GM23338 (cell line): Measurements from ENCODE around the gene MLANA. TPM values are rescaled to one million over a fixed set of nuclear protein-coding genes. Genes with fewer than 3 reads are reported as not detected.

Experiments
- ATAC-seq: fragments of 200-7000 bp; cut with Tn5 transposase; 3 replicates; pipeline ENCODE4 v1.9.1; 2020
- DNase-seq: peaks from one replicate; pipeline ENCODE4 v3.0.0-alpha.2; 2015; ENCODE audit warnings: low spot score
- H2AFZ ChIP-seq: fragments of 200-600 bp; sonication (generic); 2 replicates; pipeline ENCODE4 v1.8.0; 2016; ENCODE audit warnings: antibody characterized with exemption, mild to moderate bottlenecking, moderate library complexity
- H3F3A ChIP-seq: fragments of 200-600 bp; sonication (generic); replicated peaks from 2 replicates; pipeline ENCODE4 v1.8.0; 2017; ENCODE audit warnings: antibody characterized with exemption, mixed run types, low read depth
- H3K27ac ChIP-seq: fragments of 200-600 bp; sonication (generic); 2 replicates; pipeline ENCODE4 v1.6.1; 2016; ENCODE audit warnings: low read depth
- H3K27me3 ChIP-seq: fragments of 200-600 bp; sonication (generic); 2 replicates; pipeline ENCODE4 v1.8.0; 2016; ENCODE audit warnings: mild to moderate bottlenecking, mixed run types, moderate library complexity; ENCODE audit not compliant: insufficient read depth
- H3K36me3 ChIP-seq: fragments of 200-600 bp; sonication (generic); 2 replicates; pipeline ENCODE4 v1.8.0; 2016; ENCODE audit warnings: mild to moderate bottlenecking; ENCODE audit not compliant: insufficient read depth
- H3K4me1 ChIP-seq: fragments of 200-600 bp; sonication (generic); 2 replicates; pipeline ENCODE4 v1.8.0; 2016; ENCODE audit warnings: mild to moderate bottlenecking, moderate library complexity; ENCODE audit not compliant: insufficient read depth
- H3K4me2 ChIP-seq: fragments of 200-600 bp; sonication (generic); 2 replicates; pipeline ENCODE4 v1.7.1; 2017; ENCODE audit warnings: mixed run types
- H3K4me3 ChIP-seq: fragments of 200-600 bp; sonication (generic); 2 replicates; pipeline ENCODE4 v1.6.1; 2016; ENCODE audit warnings: mixed run types
- H3K79me2 ChIP-seq: fragments of 200-600 bp; sonication (generic); replicated peaks from 2 replicates; pipeline ENCODE4 v1.8.0; 2017; ENCODE audit warnings: mild to moderate bottlenecking; ENCODE audit not compliant: insufficient read depth
- H3K9me2 ChIP-seq: fragments of 200-600 bp; sonication (generic); 2 replicates; pipeline ENCODE4 v1.8.0; 2017; ENCODE audit not compliant: insufficient read depth
- H4K20me1 ChIP-seq: fragments of 200-600 bp; sonication (generic); replicated peaks from 2 replicates; pipeline ENCODE4 v1.8.0; 2017; ENCODE audit warnings: mild to moderate bottlenecking; ENCODE audit not compliant: insufficient read depth
- H3K27ac Mint-ChIP-seq: 2 replicates; pipeline ENCODE4 v1.8.0; 2020; ENCODE audit warnings: inconsistent platforms, mild to moderate bottlenecking, moderate library complexity, mixed read lengths
- H3K27me3 Mint-ChIP-seq: 3 replicates; pipeline ENCODE4 v1.8.0; 2022; ENCODE audit warnings: low read depth, mild to moderate bottlenecking, moderate library complexity, mixed read lengths, inconsistent platforms; ENCODE audit not compliant: insufficient read depth, poor library complexity
- H3K36me3 Mint-ChIP-seq: 3 replicates; pipeline ENCODE4 v1.8.0; 2021; ENCODE audit warnings: low read depth, mild to moderate bottlenecking, inconsistent platforms, moderate library complexity, mixed read lengths
- H3K4me1 Mint-ChIP-seq: 3 replicates; pipeline ENCODE4 v1.8.0; 2020; ENCODE audit warnings: mild to moderate bottlenecking, inconsistent platforms, mixed read lengths
- H3K4me3 Mint-ChIP-seq: 3 replicates; pipeline ENCODE4 v1.8.0; 2021; ENCODE audit warnings: moderate library complexity, mild to moderate bottlenecking, inconsistent platforms, mixed read lengths
- H3K9me3 Mint-ChIP-seq: 3 replicates; pipeline ENCODE4 v1.8.0; 2020; ENCODE audit warnings: moderate library complexity, mild to moderate bottlenecking, inconsistent platforms, mixed read lengths
- CREB1 ChIP-seq: fragments of 250-450 bp; sonication (Bioruptor Pico); IDR thresholded peaks from 2 replicates; pipeline ENCODE4 v1.5.0; 2020; ENCODE audit warnings: low read depth, mild to moderate bottlenecking, moderate library complexity
- EZH2 ChIP-seq: fragments of 200-600 bp; sonication (generic); IDR thresholded peaks from one replicate; pipeline ENCODE4 v1.8.0; 2017; ENCODE audit warnings: antibody characterized with exemption, mild to moderate bottlenecking, low read depth; ENCODE audit not compliant: unreplicated experiment
- EZH2phosphoT487 ChIP-seq: fragments of 200-600 bp; sonication (generic); IDR thresholded peaks from one replicate; pipeline ENCODE4 v1.8.1; 2018; ENCODE audit warnings: antibody characterized with exemption; ENCODE audit not compliant: unreplicated experiment
- JUNB ChIP-seq: IDR thresholded peaks from one replicate; pipeline ENCODE4 v1.6.1; 2016; ENCODE audit warnings: antibody characterized with exemption; ENCODE audit not compliant: unreplicated experiment
- POLR2AphosphoS5 ChIP-seq: IDR thresholded peaks from 2 replicates; pipeline ENCODE4 v1.6.1; 2016; ENCODE audit warnings: antibody characterized with exemption, low read depth
- ZNF331 ChIP-seq: fragments of 250-450 bp; sonication (Bioruptor Pico); IDR thresholded peaks from 2 replicates; pipeline ENCODE4 v1.5.0; 2020; ENCODE audit warnings: low read depth, mild to moderate bottlenecking, moderate library complexity
- polyA plus RNA-seq: library from polyadenylated mRNA; unstranded; fragments of >200 nt; fragmentation: Nextera tagmentation; extraction: Ambion mirVana; gene quantifications from 2 replicates; pipeline ENCODE4 v1.2.1, GENCODE V29; 2016
- total RNA-seq: library from RNA; depleted of rRNA; stranded (reverse); fragments of >200 nt; shearing (Covaris generic); gene quantifications from 2 replicates; pipeline ENCODE4 v1.2.3, GENCODE V29; 2014
- TF ChIP-seq, protein P1 (sequence below): fragments of 250-450 bp; sonication (Bioruptor Pico); IDR thresholded peaks from 2 replicates; pipeline ENCODE4 v1.5.0; 2020; ENCODE audit warnings: mild to moderate bottlenecking, moderate library complexity
- TF ChIP-seq, protein P2 (sequence below), 2 experiments: fragments of 200-600 bp in 1 of 2; sonication (generic) in 1 of 2; conservative IDR thresholded peaks; 2 replicates each; pipeline versions ENCODE4 v1.5.1 to v1.6.1; 2016 to 2017; ENCODE audit warnings: antibody characterized with exemption in 2 of 2, low read depth in 2 of 2, mild to moderate bottlenecking in 2 of 2, moderate library complexity in 1 of 2
- TF ChIP-seq, protein P3 (sequence below): IDR thresholded peaks from one replicate; pipeline ENCODE4 v1.6.1; 2018; ENCODE audit warnings: antibody characterized with exemption; ENCODE audit not compliant: unreplicated experiment

Gene MLANA
- total and polyA plus RNA-seq, 2 experiments from 2014 or later: not detected

DNA sequence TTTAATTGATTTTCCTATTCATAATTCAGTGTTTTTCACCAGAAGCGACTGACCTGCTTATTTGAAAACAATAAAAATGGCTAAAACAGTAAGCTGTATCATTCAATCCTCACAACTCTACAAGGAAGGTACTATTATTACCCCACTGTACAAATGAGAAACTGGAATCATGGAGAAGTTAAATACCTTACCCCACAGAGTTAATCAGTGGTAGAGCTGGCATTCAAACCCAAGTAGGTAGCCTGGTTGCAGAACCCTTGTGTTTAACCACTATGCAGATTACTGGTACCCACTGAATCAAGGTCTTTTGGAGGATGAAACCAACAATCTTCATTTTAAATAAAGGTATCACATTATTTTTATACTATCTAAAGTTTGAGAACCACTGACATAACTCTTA lies 59.6 kb downstream of the MLANA start:
- Mint-ChIP-seq H3K36me3 (no peaks in the 10 kb centered on the region), H3K4me1 (peaks cover 6% of the 10 kb centered on the region; the same call in 2 of the 3 replicates), H3K9me3 (no peaks in the 10 kb centered on the region), H3K4me3 (no peak overlapping the region), H3K27ac (no peak overlapping the region), H3K27me3 (no peaks in the 10 kb centered on the region)
- DNase-seq: no peak
- peaks cover 3% of the 10 kb centered on the region for H3K4me1 ChIP-seq
- no peak overlapping the region for H3K4me3 ChIP-seq
- H3K36me3 ChIP-seq: no peaks in the 10 kb centered on the region
- H3K9me2 ChIP-seq: no peaks in the 10 kb centered on the region
- no peak overlapping the region for H3K27ac ChIP-seq
- H4K20me1 ChIP-seq: no peaks in the 10 kb centered on the region
- no peak for ATAC-seq
- H3K79me2 ChIP-seq: no peaks in the 10 kb centered on the region
- TF ChIP-seq ZNF331 (CRISPR knock-in tag) (no peak), CREB1 (CRISPR knock-in tag) (no peak), JUNB (no peak)
- H2AFZ ChIP-seq: no peak overlapping the region
- H3K4me2 ChIP-seq: no peak overlapping the region
- no peaks in the 10 kb centered on the region for H3K27me3 ChIP-seq
- no peaks in the 10 kb centered on the region for H3F3A ChIP-seq

DNA sequence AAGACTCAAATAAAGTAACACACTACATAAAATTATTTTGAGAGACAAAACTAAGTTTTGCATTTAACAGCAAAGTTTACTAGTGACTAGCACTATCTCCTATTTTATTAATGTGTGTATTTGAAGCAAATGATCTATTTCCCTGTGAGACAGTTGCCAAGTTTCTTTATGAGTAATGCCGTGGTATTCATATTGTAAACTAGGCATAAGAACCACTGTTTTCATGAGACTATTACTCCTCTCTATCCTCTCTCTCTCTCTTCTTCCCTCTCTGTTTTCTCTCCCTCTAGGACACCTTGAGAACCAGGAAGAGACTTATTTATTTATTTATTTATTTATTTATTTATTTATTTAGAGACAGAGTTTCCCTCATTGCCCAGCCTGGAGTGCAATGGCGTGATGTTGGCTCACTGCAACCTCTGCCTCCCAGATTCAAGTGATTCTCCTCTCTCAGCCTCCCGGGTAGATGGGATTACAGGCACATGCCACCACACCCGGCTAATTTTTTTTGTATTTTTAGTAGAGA lies 61.1 kb downstream of the MLANA start:
- H3K4me2 ChIP-seq: no peak overlapping the region
- H3K79me2 ChIP-seq: no peaks in the 10 kb centered on the region
- no peaks in the 10 kb centered on the region for H3K36me3 Mint-ChIP-seq
- H2AFZ ChIP-seq: no peak overlapping the region
- H3K4me3 Mint-ChIP-seq: no peak overlapping the region
- H3K4me1 Mint-ChIP-seq: peaks cover 6% of the 10 kb centered on the region; the same call in 2 of the 3 replicates
- H3K4me3 ChIP-seq: no peak overlapping the region
- H3K27me3 ChIP-seq: no peaks in the 10 kb centered on the region
- DNase-seq: no peak
- no peak overlapping the region for H3K27ac ChIP-seq
- H3K36me3 ChIP-seq: no peaks in the 10 kb centered on the region
- H3K27me3 Mint-ChIP-seq: no peaks in the 10 kb centered on the region
- H3K9me2 ChIP-seq: no peaks in the 10 kb centered on the region
- no peak overlapping the region for H3K27ac Mint-ChIP-seq
- no peaks in the 10 kb centered on the region for H3K9me3 Mint-ChIP-seq
- no peaks in the 10 kb centered on the region for H4K20me1 ChIP-seq
- no peak for ATAC-seq
- H3K4me1 ChIP-seq: no peaks in the 10 kb centered on the region; the same call in none of the 2 replicates
- H3F3A ChIP-seq: no peaks in the 10 kb centered on the region
- TF ChIP-seq JUNB (no peak), EZH2 (no peak), EZH2phosphoT487 (no peak), POLR2AphosphoS5 (no peak), CREB1 (CRISPR knock-in tag) (no peak)
- TF ChIP-seq, protein P1, sequence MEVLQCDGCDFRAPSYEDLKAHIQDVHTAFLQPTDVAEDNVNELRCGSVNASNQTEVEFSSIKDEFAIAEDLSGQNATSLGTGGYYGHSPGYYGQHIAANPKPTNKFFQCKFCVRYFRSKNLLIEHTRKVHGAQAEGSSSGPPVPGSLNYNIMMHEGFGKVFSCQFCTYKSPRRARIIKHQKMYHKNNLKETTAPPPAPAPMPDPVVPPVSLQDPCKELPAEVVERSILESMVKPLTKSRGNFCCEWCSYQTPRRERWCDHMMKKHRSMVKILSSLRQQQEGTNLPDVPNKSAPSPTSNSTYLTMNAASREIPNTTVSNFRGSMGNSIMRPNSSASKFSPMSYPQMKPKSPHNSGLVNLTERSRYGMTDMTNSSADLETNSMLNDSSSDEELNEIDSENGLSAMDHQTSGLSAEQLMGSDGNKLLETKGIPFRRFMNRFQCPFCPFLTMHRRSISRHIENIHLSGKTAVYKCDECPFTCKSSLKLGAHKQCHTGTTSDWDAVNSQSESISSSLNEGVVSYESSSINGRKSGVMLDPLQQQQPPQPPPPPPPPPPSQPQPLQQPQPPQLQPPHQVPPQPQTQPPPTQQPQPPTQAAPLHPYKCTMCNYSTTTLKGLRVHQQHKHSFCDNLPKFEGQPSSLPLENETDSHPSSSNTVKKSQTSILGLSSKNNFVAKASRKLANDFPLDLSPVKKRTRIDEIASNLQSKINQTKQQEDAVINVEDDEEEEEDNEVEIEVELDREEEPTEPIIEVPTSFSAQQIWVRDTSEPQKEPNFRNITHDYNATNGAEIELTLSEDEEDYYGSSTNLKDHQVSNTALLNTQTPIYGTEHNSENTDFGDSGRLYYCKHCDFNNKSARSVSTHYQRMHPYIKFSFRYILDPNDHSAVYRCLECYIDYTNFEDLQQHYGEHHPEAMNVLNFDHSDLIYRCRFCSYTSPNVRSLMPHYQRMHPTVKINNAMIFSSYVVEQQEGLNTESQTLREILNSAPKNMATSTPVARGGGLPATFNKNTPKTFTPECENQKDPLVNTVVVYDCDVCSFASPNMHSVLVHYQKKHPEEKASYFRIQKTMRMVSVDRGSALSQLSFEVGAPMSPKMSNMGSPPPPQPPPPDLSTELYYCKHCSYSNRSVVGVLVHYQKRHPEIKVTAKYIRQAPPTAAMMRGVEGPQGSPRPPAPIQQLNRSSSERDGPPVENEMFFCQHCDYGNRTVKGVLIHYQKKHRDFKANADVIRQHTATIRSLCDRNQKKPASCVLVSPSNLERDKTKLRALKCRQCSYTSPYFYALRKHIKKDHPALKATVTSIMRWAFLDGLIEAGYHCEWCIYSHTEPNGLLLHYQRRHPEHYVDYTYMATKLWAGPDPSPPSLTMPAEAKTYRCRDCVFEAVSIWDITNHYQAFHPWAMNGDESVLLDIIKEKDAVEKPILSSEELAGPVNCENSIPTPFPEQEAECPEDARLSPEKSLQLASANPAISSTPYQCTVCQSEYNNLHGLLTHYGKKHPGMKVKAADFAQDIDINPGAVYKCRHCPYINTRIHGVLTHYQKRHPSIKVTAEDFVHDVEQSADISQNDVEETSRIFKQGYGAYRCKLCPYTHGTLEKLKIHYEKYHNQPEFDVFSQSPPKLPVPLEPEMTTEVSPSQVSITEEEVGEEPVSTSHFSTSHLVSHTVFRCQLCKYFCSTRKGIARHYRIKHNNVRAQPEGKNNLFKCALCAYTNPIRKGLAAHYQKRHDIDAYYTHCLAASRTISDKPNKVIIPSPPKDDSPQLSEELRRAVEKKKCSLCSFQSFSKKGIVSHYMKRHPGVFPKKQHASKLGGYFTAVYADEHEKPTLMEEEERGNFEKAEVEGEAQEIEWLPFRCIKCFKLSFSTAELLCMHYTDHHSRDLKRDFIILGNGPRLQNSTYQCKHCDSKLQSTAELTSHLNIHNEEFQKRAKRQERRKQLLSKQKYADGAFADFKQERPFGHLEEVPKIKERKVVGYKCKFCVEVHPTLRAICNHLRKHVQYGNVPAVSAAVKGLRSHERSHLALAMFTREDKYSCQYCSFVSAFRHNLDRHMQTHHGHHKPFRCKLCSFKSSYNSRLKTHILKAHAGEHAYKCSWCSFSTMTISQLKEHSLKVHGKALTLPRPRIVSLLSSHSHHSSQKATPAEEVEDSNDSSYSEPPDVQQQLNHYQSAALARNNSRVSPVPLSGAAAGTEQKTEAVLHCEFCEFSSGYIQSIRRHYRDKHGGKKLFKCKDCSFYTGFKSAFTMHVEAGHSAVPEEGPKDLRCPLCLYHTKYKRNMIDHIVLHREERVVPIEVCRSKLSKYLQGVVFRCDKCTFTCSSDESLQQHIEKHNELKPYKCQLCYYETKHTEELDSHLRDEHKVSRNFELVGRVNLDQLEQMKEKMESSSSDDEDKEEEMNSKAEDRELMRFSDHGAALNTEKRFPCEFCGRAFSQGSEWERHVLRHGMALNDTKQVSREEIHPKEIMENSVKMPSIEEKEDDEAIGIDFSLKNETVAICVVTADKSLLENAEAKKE (CRISPR knock-in tag): no peak
- TF ChIP-seq, protein P2, sequence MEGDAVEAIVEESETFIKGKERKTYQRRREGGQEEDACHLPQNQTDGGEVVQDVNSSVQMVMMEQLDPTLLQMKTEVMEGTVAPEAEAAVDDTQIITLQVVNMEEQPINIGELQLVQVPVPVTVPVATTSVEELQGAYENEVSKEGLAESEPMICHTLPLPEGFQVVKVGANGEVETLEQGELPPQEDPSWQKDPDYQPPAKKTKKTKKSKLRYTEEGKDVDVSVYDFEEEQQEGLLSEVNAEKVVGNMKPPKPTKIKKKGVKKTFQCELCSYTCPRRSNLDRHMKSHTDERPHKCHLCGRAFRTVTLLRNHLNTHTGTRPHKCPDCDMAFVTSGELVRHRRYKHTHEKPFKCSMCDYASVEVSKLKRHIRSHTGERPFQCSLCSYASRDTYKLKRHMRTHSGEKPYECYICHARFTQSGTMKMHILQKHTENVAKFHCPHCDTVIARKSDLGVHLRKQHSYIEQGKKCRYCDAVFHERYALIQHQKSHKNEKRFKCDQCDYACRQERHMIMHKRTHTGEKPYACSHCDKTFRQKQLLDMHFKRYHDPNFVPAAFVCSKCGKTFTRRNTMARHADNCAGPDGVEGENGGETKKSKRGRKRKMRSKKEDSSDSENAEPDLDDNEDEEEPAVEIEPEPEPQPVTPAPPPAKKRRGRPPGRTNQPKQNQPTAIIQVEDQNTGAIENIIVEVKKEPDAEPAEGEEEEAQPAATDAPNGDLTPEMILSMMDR (conservative IDR thresholded peaks at IDR 0.05; ENCODE audit: low read depth in 2 of 2): no peak
- TF ChIP-seq, protein P3, sequence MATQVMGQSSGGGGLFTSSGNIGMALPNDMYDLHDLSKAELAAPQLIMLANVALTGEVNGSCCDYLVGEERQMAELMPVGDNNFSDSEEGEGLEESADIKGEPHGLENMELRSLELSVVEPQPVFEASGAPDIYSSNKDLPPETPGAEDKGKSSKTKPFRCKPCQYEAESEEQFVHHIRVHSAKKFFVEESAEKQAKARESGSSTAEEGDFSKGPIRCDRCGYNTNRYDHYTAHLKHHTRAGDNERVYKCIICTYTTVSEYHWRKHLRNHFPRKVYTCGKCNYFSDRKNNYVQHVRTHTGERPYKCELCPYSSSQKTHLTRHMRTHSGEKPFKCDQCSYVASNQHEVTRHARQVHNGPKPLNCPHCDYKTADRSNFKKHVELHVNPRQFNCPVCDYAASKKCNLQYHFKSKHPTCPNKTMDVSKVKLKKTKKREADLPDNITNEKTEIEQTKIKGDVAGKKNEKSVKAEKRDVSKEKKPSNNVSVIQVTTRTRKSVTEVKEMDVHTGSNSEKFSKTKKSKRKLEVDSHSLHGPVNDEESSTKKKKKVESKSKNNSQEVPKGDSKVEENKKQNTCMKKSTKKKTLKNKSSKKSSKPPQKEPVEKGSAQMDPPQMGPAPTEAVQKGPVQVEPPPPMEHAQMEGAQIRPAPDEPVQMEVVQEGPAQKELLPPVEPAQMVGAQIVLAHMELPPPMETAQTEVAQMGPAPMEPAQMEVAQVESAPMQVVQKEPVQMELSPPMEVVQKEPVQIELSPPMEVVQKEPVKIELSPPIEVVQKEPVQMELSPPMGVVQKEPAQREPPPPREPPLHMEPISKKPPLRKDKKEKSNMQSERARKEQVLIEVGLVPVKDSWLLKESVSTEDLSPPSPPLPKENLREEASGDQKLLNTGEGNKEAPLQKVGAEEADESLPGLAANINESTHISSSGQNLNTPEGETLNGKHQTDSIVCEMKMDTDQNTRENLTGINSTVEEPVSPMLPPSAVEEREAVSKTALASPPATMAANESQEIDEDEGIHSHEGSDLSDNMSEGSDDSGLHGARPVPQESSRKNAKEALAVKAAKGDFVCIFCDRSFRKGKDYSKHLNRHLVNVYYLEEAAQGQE: no peak
